Prostate gland (tissue), 2 donors: ENCODE data around the gene ACRBP. TPM values are rescaled to one million over a fixed set of nuclear protein-coding genes. Genes with fewer than 3 reads are reported as not detected.

ENCODE experiments used
- DNase-seq: peaks from one replicate; pipeline ENCODE4 v3.0.0-alpha.2; 2019; ENCODE audit warnings: low spot score
- H3K27ac ChIP-seq, 2 donors: fragments of 200-600 bp; sonication (generic); 2 replicates each; pipeline ENCODE4 v1.5.1; 2017 to 2019
- H3K27me3 ChIP-seq: fragments of 200-600 bp; sonication (generic); replicated peaks from 2 replicates; pipeline ENCODE4 v1.5.1; 2019; ENCODE audit not compliant: insufficient read depth
- H3K36me3 ChIP-seq, 2 donors: fragments of 200-600 bp; sonication (generic); 1 replicate in 1 of 2; 2 replicates in 1 of 2; pipeline versions ENCODE4 v1.5.1 to v1.8.1; 2017 to 2019
- H3K4me1 ChIP-seq: fragments of 200-600 bp; sonication (generic); replicated peaks from 2 replicates; pipeline ENCODE4 v1.5.1; 2019
- H3K4me3 ChIP-seq, 2 donors: fragments of 200-600 bp; sonication (generic); 2 replicates each; pipeline ENCODE4 v1.5.1; 2017 to 2019
- H3K9me3 ChIP-seq: fragments of 200-600 bp; sonication (generic); 2 replicates; pipeline ENCODE4 v1.5.1; 2017
- CTCF ChIP-seq, 4 experiments: fragments of 200-600 bp in 2 of 4; fragments of 450-650 bp in 2 of 4; sonication (generic) in 2 of 4; IDR thresholded peaks; 1 replicate in 3 of 4; 2 replicates in 1 of 4; pipeline ENCODE4 v1.5.1; 2016 to 2019; ENCODE audit warnings: antibody characterized with exemption in 4 of 4, mild to moderate bottlenecking in 2 of 4, moderate library complexity in 2 of 4
- POLR2A ChIP-seq: fragments of 450-650 bp; IDR thresholded peaks from one replicate; pipeline ENCODE4 v1.6.1; 2016; ENCODE audit warnings: antibody characterized with exemption, mild to moderate bottlenecking
- POLR2AphosphoS5 ChIP-seq: sonication (generic); formaldehyde crosslinking; IDR thresholded peaks from one replicate; pipeline ENCODE4 v1.6.1; 2017; ENCODE audit warnings: antibody characterized with exemption
- WGBS: methylation state at CpG from one replicate; pipeline ENCODE4 v1.1.5; 2018; 5-methylcytosine and 5-hydroxymethylcytosine counted together
- intact Hi-C: fragments of 100-400 bp; cut with DNase I; formaldehyde crosslinking; loops from one replicate; pipeline ENCODE4 v1.14.2; 2022
- total RNA-seq, 2 donors: library from RNA; depleted of rRNA; stranded (reverse); fragments of >200 nt; gene quantifications; one replicate each; pipeline ENCODE4 v1.1.0, GENCODE V29; 2016

The ACRBP gene
- total RNA-seq, 2 donors from 2014 or later = 2.3 to 49.6 TPM

- intact Hi-C loops = no loop called here
- H3K4me1 ChIP-seq = no peaks in the 10 kb centered on the region
- no peaks in the 10 kb centered on the region for H3K27me3 ChIP-seq
- H3K27ac ChIP-seq = no peak overlapping the region
- H3K36me3 ChIP-seq = peaks cover 12 to 23% of the 10 kb centered on the region in 2 donors
- H3K9me3 ChIP-seq = no peaks in the 10 kb centered on the region
- WGBS = 90% methylated on average over 5 of the region's 5 CpGs
- TF ChIP-seq POLR2AphosphoS5 = no peak
- no peak for TF ChIP-seq CTCF (IDR thresholded peaks at IDR 0.05)
- no peak for TF ChIP-seq POLR2A
- no peak overlapping the region for H3K4me3 ChIP-seq
- no peak for DNase-seq
Observed at GRCh38 chr12:6676962-6677361, 29.7 kb upstream of the ACRBP start.

- intact Hi-C loops = no loop called here
- H3K27ac ChIP-seq = no peak overlapping the region
- no peak overlapping the region for H3K4me3 ChIP-seq
- no peaks in the 10 kb centered on the region for H3K27me3 ChIP-seq
- DNase-seq = no peak
- H3K4me1 ChIP-seq = no peaks in the 10 kb centered on the region
- TF ChIP-seq POLR2A (no peak), POLR2AphosphoS5 (no peak), CTCF (IDR thresholded peaks at IDR 0.05) (no peak)
- 87% methylated on average over 18 of the region's 18 CpGs for WGBS
- no peaks in the 10 kb centered on the region for H3K9me3 ChIP-seq
- peaks cover 27 to 34% of the 10 kb centered on the region in 2 donors for H3K36me3 ChIP-seq
Observed at GRCh38 chr12:6672143-6672542, 24.9 kb upstream of the ACRBP start.

GRCh38 chr12:6667559-6668210 is 20.5 kb upstream of the ACRBP start:
- TF ChIP-seq POLR2AphosphoS5 (no peak), POLR2A (no peak), CTCF (IDR thresholded peaks at IDR 0.05) (no peak)
- Histone ChIP-seq H3K4me1 (no peaks in the 10 kb centered on the region), H3K27me3 (no peaks in the 10 kb centered on the region), H3K36me3 (peaks cover 32 to 33% of the 10 kb centered on the region in 2 donors), H3K27ac (no peak overlapping the region), H3K9me3 (no peaks in the 10 kb centered on the region), H3K4me3 (no peak overlapping the region)
- intact Hi-C loops = no loop called here
- WGBS = 81% methylated on average over 8 of the region's 8 CpGs
- no peak for DNase-seq

- Histone ChIP-seq H3K9me3 (no peaks in the 10 kb centered on the region), H3K36me3 (peaks cover 23 to 29% of the 10 kb centered on the region in 2 donors), H3K4me3 (no peak overlapping the region), H3K4me1 (no peaks in the 10 kb centered on the region), H3K27ac (no peak overlapping the region), H3K27me3 (no peaks in the 10 kb centered on the region)
- TF ChIP-seq POLR2A = no peak
- no peak for TF ChIP-seq POLR2AphosphoS5
- TF ChIP-seq CTCF (IDR thresholded peaks at IDR 0.05) = no peak
- DNase-seq = no peak
- intact Hi-C loops = no loop called here
- 100% methylated on average over 2 of the region's 2 CpGs for WGBS
Observed at GRCh38 chr12:6666211-6666610, 19.0 kb upstream of the ACRBP start.

GRCh38 chr12:6664902-6665301 is 17.7 kb upstream of the ACRBP start:
- Histone ChIP-seq H3K27ac (no peak overlapping the region), H3K4me1 (no peaks in the 10 kb centered on the region), H3K9me3 (no peaks in the 10 kb centered on the region), H3K4me3 (no peak overlapping the region), H3K27me3 (no peaks in the 10 kb centered on the region), H3K36me3 (peaks cover 20 to 21% of the 10 kb centered on the region in 2 donors)
- TF ChIP-seq POLR2AphosphoS5 (no peak), CTCF (IDR thresholded peaks at IDR 0.05) (no peak), POLR2A (no peak)
- 83% methylated on average over 2 of the region's 2 CpGs for WGBS
- no peak for DNase-seq
- intact Hi-C loops = no loop called here
